NK-92 (cell line): Measurements from ENCODE around the gene GNAO1.
"Not testable (repeated sequence)": the region's sequence is repeated elsewhere in the genome, so short reads cannot be mapped to it uniquely, and the experiment has no call there.

Source experiments
- DNase-seq: peaks from one replicate; lab custom pipeline; 2025; ENCODE audit not compliant: unreplicated experiment; lab: John Stamatoyannopoulos, UW

The GNAO1 gene

DNA sequence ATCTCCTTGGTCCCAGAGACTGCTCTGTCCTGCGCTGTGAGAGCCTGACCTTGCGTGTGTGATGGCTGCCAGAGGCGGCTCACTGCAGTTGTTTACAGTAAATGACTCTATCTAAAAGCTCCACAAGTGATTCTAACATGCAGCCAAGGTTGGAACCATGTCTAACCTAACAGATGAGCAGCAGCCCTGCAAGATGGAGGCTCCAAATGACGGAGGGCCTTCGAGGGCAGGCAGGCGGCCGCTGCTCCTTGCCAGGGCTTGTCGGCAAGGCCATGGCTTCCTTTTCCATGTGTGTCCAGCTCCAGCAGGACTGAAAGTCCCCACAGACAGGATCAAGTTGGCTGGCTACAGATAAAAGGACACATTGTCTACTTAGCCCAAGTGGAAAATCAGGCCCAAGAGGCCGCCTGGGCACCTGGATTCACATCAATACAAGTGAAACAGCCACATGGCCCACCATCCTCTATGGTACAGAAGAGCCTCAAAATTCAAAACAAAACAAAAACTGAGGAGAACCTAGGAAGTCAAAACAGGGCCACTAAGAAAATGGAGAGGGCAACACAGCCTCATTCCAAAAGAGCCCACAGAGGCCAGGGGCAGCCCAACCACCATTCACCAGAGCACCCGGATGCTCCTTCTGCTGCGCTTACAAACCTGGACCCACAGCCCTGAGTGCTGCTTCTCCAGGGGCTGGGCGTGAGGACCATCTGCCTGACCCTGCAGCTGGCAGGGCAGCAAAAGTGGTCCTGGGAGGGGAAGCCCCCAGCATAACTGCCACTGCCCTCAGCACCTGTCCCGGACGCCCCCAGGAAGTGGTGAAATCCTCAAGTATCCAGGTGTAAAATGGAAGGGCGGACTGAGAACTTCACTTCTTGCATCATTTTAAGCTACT, 169.1 kb downstream of the GNAO1 start:
- no peak for DNase-seq

DNA sequence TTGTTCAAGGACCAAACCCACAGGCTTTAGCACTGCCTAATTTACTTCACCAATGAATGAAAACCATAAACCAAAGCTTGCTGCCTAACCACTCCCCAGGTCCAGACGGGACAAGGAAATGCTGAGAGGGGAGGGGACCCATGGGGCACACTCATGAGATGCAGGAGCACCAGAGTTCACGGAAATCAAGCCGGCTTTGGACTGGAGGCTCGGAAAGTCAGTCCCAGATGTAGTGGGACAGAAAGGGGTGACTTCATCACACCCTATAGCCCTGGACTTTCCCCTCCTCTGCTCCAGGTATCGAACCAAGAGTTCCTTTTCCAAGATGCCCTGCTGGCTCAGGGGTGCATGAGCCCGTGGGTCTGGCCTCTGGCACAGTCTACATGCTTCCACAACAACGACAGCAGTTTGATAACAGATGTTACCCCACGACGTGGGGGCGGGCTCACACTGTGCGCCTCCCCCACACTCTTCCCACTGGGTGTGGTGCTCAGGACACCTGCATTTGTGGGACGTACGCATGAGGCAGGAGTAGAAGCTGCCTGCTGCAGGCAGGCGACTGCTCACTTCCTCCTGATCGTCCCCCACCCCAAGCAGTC, 170.9 kb downstream of the GNAO1 start:
- no peak for DNase-seq

DNA sequence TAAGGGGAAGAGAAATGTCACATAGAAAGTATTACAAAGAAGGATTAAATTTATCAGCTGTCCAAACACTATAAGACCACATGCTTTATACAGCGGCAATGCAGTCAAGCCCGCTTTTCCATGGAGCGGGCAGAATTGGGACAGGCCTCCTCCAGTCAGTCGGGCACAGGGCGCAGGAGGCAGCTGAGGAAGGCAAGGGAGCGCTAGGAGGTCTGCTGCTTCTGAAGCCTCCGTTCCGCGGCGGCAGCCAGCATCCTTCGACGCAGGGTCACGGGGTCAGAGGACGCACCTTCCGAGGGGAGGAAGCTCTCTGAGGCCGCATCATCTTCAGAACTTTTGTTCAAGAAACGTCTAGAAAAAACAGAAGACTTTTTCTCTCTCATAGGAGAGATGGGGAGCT, 171.4 kb downstream of the GNAO1 start:
- DNase-seq: no peak

DNA sequence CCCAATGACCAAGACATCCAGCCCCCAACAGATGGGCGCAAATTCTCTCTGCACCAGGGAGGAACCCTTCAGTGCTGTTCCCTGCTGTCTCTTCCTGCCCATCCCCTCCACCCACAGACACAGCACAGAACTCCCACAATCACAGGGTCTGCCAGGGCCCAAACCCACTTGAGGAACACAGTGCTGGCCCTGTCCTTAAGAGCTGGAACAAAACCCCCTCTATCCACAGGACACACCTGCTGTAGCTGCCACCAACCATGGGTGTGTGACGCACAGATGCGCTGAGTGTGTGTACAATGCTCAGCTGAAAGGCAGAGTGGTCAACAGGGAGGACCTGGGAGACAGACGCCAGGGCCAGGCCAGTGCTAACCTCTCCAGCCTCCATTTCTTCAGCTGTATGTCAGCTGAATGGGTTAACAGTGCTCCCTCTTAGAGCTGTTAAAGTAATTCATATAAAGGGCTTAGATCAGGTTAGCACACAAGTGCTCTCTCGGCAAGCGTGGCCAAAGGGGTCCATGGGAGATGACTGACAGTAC, 172.0 kb downstream of the GNAO1 start:
- no peak for DNase-seq

DNA sequence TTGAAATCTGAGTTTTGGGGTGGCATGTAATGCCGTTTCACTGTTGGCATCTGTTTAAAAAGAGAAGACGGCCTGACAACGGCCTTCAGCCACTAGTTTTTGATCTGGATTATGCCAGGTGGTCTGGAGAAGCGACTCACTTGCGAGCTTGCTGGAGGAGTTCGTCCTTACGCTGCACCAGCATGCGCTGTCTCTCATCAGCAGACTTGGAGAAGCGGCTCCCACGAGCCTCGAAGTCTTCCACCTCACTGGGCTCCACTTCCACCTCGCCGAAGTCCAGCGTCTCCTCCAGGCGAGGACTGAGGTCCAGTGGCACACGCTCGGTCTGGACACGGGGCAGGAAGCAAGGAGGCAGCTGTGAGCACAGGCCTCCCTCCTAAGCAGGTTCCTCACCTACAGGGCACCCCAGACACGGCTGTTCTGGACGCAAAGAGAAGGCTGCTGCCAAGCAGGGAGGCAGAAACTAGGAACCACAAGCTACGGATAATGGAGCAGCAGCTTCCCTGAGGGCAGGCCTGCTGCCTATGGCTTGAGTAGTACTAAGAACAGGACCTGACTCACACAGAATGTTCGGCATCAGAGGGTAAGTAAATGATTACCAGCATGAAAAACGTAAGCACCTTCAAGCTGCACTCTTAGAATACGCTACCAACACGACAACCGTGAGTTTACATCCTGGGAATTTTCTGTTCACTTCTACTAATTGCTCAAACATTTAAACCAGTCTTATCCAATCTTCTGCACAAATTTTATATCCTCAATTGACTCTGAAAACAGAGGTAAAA, 172.7 kb downstream of the GNAO1 start:
- DNase-seq: no peak

DNA sequence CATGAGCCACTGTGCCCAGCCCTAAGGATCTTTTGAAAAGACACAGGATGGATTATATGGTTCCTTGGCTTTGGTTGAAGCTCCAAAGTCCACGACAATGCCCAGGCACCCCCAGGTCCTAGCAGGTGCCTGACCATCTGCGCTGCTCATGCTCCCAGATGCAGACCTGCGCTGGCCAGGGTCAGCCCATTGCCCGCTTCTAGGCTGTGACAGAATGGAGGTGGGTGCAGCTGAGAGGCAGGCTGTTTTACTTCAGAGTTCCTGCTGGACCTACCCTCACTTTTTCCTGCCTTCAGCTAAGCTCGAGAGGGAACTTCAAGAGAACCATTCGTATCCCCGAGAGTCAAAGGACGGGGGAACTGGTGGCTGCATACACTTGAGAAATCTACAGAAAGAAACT, 173.6 kb downstream of the GNAO1 start:
- DNase-seq: no peak

DNA sequence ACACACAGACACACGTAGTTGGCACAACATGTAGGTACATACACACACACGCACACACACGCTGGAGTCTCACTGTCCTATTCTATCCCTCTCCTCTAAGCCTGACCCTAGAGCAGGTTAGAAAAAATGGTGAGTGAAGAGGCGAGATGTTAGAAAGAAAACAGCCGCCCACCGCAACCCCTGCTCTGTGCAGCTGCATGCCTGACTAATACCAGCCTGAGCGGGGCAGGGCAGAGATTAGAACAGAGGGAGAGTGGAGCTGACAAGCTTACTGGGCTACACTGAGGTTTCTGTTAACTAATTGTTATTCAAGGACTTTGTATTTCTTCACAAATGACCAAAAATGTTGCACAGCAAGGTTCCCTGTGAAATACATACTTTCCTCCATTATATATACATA, 174.3 kb downstream of the GNAO1 start:
- no peak for DNase-seq

DNA sequence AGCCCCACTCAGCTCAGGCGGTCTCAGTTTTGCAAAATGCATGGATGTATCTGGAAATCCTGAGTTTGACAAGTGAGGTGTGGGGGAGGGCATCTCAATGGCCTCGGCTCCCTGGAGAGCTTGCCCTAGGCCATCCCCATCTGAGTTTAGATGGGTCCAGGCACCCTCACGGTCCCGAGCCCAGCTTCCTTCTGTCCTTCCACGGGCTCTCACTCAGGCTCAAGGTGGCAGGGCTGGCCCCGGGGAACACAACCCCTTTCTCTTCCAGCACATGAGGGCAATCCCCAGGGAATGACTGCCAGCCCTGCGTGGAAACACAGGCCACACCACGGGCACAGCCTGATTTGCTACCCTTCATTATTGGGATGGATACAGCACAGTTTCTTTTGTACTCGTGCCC, 175.7 kb downstream of the GNAO1 start:
- DNase-seq: no peak

DNA sequence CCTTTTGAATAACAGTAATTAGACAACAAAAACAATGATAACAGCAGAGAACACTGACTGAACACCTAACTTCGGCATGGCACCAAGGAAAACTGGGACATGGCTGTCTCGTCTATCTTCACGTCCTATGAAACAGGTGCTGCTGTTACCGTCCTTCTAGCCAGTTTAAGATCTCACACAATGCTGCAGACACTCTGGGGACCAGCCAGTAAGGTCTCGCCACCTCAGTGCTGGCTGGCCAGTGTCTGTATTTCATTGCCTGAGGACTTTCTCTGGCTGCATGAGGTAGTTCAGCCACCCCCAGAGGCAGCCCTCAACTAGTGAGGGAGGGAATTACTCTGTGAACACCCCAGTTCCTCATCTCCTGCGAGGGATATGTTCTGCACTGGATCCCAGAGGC, 176.5 kb downstream of the GNAO1 start:
- no peak for DNase-seq

DNA sequence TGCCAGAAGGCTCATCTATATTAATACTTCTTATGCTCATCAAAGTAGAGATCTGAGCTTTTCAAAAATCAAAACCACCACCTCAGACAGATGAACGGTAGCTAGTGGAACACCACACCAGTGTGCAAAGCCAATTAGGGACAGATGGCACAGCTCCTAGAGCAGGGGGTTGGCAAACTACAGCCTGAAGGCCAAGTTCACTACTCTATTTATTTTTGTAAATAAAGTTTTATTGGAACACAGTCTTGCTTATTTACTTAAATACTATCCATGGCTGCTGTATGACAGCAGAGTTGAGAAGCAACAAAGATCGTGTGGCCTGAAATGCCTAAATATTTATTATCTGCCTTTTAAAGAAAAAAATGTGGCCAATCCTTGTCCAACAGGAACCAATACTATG, 177.3 kb downstream of the GNAO1 start:
- DNase-seq: no peak

DNA sequence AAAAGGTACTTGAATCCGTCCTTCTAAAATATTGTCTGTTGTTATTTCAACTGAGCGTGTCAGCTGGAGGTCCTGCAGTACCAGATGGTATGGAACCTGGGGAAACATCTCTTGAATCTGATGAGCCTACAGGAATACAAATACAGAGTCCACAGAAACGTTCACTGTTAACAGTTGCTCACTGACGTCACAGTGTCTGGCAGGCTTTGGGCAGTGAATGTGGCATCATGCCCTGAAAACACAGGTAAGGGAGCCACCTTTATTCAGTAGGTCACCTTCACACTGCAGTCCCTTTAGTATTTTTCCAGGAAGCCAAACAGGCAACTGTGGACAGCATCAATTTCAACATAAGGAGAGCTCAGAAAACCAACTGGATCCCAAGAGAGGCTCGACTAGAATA, 177.9 kb downstream of the GNAO1 start:
- DNase-seq: no peak

DNA sequence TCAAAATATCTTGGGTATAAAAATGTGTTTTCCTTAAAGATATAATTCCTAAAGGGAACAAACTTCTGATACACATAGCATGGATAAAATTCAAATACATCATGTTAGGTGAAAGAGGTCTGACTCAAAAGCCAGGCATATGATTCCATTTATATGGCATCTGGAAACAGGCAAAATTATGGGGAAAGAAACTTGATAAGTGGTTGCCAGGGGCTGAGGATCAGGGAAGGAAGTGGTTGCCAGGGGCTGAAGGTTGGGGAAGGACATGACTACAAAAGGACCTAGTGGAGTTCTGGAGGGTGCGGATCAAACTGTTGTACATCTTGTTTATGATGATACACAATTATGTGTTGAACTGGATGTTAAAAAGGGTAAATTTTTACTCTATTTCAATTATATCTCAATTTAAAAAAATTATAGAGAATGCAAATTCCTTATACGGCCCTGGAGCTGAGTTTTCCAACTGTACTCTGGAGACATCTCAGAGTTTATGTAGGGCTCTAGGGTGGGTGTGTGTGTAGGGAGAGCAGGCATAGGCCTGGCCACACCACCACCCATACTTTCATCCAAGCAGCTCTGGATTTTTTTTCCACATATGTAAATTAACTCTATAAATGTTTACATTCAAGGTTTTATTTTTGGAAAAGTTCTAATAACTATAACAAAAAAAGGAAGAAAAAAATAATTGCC, 179.0 kb downstream of the GNAO1 start:
- no peak for DNase-seq

DNA sequence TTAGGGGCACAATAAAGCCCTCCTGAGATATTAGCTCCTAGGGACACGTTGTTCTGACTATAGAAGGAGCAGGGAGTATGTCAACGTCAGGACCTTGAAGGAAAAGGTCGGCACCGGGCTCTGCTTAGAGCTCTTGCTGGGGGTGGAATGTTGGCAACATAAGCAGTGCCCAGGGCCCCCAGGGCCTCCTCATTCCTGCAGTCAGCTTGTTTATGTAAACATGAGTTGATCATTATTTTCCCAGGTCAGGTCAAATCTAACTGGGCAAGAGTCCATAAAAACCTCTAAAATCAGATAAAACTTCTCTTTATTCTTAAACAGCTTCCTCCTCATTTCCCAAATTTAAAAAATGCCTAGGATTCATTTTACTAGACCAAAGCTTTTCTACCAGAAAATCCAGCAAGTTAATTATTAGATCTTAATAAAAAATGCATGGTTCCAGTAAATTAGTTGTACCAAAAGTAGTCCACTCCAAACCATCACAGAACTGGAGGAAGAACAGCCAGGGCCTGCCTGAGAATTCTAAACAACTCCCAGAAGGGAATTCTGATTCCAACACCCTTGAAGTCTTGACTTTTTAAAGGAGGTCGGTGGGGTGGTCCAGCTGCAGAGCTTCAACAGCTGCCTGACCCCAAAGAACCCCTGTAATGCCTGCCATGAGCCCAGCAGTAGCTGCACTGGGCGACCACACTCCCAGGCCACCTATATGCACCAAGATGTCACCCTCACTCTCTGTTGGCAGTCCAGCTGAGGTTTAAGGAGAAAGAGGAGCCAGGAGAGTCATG, 179.8 kb downstream of the GNAO1 start:
- no peak for DNase-seq

DNA sequence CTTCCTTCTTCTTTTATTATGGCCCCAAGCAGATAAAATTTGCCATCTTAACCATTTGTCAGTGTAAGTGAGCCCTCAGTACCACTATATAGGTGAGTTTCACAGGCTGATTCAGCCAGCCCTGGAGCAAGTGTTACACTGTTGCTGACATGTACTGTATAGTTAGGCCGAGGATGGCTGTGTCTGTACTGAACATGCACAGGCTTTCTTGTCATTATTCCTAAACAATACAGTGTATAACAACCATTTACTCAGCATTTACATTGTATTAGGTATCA, 180.3 kb downstream of the GNAO1 start:
- no peak for DNase-seq

DNA sequence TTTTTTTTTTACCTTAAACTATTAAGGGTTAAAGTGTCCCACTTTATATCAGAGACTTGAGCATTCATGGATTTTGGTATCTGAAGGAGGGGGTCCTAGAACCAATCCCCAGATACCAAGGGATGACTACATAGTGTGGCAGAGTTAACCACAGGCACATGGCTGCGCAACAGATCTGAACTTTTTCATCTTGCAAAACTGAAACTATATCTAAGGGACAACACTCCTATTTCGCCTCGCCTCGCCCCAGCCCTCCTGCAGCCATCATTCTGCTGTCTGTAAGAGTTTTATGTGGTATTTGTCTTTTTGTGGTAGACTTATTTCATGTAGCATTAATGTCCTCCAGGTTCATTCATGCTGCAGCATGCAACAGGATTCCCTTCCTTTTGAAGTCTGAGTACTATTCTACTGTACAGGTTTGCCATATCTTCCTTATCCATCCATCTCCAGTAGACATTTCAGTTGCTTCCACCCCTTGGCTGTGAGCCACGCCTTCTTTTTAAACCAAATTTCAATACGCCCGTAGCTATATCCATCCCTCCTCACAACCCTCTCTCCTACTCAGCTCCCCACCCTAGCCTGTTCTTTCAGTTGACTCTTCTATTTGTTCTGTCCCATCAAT, 180.8 kb downstream of the GNAO1 start:
- DNase-seq: no peak

DNA sequence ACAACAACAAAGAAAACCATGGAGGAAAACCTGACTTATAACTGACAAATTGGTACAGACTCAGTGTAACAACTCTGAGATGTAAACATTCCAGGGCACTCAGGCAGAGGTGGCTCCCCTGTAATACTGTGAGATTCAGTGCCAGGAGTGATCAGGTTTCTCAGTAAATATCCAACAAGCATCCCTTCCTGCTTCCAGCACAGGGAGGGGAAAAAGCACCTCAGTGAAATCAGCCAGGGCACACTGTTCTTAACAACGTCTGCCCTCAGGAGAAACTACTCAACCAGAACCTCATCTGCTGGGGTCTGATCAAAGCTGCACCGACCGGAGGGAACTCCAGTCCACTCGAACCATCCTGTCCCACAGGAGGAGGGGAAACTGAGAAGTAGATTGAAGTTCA, 181.7 kb downstream of the GNAO1 start:
- no peak for DNase-seq

DNA sequence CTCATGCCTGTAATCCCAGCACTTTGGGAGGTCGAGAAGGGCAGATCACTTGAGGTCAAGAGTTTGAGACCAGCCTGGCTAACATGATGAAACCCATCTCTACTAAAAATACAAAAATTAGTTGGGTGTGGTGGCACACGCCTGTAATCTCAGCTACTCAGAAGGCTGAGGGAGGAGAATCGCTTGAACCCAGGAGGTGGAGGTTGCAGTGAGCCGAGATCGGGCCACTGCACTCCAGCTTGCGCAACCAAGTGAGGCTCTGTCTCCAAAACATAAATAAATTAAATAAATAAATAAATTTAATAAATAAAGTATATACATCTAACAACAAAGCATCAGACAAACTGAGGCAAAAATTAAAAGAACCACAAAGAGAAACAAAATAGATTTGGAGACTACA, 184.5 kb downstream of the GNAO1 start:
- DNase-seq: not testable (repeated sequence)

DNA sequence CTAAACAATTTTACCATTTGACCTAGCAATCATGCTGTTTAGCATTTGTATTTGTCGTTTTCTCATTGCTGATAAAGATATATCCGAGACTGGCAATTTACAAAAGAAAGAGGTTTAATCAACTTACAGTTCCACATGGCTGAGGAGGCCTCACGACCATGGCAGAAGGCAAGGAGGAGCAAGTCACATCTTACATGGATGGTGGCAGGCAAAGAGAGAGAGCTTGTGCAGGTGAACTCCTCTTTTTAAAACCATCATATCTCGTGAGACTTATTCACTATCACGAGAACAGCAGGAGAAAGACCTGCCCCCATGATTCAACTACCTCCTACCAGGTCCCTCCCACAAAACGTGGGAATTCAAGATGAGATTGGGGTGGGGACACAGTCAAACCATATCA, 187.8 kb downstream of the GNAO1 start:
- not testable (repeated sequence) for DNase-seq

DNA sequence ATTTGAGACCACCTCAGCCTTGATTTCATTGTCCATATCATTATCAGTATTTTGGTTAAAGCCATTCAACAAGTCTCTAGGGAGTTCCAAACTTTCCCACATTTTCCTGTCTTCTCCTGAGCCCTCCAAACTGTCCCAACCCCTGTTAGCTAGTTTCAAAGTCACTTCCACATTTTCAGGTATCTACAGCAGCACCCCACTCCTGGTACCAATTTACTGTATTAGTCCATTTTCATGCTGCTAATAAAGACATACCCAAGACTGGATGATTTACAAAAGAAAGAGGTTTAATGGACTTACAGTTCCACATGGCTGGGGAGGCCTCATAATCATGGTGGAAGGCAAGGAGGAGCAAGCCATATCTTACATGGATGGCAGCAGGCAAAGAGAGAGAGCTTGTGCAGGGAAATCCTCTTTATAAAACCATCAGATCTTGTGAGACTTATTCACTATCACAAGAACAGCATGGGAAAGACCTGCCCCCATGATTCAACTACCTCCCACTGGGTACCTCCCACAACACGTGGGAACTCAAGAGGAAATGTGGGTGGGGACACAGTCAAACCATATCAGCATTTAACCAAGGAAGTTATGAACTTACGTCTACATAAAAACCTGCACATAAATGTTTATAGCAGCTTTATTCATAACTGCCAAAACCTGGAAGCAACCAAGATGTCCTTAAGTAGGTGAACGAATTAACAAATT, 189.6 kb downstream of the GNAO1 start:
- DNase-seq: not testable (repeated sequence)
